HFF-Myc (cell line): ENCODE results near the gene CDNF.

ENCODE experiments used
- DNase-seq: peaks from one replicate; pipeline ENCODE4 v3.0.0-alpha.2; 2011; ENCODE audit warnings: low read depth; ENCODE audit errors: extremely low read depth
- H3K4me3 ChIP-seq: replicated peaks from 2 replicates; pipeline ENCODE4 v1.5.1; 2011; ENCODE audit warnings: low read depth, mild to moderate bottlenecking, control low read depth, low read length
- CTCF ChIP-seq: IDR thresholded peaks from 2 replicates; pipeline ENCODE4 v1.5.1; 2012; ENCODE audit warnings: mild to moderate bottlenecking, low read depth, low read length, control low read depth; ENCODE audit errors: missing control alignments

The CDNF gene

GRCh38 chr10:14812271-14812670 is 25.6 kb downstream of the CDNF start:
- no peak for DNase-seq
- no peak for TF ChIP-seq CTCF
- H3K4me3 ChIP-seq, result no peak overlapping the region

DNA sequence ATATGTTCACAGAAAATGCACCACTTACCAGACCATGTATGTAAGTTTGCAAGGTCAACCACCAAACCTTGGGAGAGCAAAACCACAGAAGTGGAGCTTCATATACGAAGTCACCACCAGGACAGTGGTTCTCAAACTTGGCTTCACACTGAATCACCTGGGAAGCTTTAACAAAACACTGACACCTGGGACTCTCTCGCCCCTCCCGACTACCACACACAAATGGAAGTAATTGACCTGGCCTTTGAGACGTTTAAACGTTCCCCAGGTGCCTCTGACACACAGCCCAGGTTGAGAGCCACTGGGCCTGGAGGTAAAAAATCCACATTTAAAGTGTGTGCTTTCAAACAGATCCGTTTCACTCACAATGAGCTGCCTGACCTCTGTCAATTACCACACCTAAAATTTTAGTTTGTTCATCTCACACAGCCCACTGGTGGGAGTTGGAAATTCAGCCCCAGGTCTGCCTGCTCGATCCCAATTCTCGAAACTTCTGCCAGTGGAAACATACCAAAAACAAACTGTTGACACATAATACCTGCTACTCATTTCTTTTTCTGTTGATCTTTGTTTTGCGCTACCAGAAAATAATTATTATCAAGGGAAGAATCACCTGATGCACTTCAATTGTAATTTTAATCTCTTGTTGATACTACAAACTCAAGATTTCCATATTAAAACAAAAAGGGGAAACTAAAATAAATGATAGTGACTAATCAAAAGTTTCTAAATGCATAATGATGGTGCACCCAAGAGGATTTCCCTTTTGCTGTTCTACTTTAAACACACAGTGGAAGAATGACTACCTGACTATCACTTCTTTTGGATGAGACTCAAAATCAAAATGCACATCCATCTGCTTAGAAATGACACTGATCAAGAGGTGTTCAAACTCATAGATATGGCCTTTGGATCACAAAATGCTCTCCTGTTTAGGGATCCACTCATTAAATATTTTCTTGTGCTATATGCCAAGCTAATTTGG is 26.6 kb downstream of the CDNF start:
- DNase-seq, result no peak
- no peak for TF ChIP-seq CTCF

DNA sequence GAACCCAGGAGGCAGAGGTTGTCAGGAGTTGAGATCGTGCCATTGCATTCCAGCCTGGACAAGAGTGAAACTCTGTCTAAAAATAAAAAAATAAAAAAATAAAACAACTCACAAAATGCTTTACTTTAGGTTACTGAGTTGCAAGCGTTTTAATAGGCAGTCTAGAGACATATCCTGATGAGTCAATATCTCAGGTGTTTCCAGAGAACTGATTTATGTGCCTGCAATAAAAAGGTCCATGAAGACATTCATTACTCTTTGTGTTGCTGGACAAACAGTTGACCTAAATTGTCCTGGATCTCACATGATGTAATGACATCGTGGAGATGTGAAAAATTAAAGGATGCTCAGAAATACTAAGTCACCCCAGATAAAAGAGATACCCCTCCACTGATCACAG is 31.5 kb downstream of the CDNF start:
- no peak for TF ChIP-seq CTCF
- no peak for DNase-seq
- no peak overlapping the region for H3K4me3 ChIP-seq

More for the DNA sequence above, 26.6 kb downstream of the CDNF start:
- no peak overlapping the region for H3K4me3 ChIP-seq

- no peak for DNase-seq
- no peak overlapping the region for H3K4me3 ChIP-seq
- TF ChIP-seq CTCF, result no peak
Measured at GRCh38 chr10:14803827-14804226, 34.0 kb downstream of the CDNF start.

DNA sequence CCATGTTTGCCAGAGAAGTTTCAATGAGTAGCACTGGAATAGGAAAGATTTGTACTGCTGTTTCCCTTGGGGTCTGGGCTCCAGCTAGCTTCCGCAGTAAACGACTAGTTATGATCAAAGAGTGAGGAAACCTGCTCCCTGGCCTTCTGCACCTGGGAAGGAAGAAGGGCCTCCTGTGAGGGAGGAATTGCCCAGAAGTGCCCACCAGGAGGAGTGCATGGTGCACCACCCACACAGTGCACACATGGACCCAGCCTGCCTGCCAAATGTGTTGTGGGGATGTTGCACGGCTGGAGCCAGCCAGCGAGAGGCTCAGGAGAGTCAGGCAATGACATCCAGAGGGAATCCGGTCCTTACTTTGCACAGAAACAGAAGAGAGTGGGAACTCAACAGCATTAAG is 36.1 kb downstream of the CDNF start:
- H3K4me3 ChIP-seq, result no peak overlapping the region
- TF ChIP-seq CTCF, result peak; percentile 25
- DNase-seq, result no peak

DNA sequence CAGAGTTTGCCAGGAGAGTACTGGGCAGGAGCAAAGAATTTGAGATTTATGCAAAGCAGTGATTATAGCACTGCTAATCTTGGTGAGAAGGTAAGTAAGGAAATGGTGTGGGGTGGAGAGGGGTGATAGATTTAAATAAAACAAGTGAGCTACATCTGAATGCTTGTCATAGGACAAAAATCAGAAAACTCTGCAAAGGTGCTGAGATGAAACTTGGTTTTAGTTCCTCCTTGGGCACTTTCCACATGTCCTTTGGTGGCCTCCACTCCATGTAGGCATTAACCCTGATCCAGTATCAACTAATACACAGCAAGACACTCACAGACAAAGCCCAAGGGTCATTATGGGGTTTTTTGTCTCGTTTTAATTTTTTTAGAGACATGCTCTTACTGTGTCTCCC is 37.4 kb downstream of the CDNF start:
- no peak overlapping the region for H3K4me3 ChIP-seq
- no peak for DNase-seq
- TF ChIP-seq CTCF, result no peak
